Activated T-cell treated with anti-CD3 and anti-CD28 coated beads, Interleukin-2, amount 50 U/mL, for 1 hour (primary cell): ENCODE data around the gene RBMS2.
"Not testable (repeated sequence)": the region's sequence is repeated elsewhere in the genome, so short reads cannot be mapped to it uniquely, and the experiment has no call there.

Experiments used
- DNase-seq: peaks from one replicate; pipeline ENCODE4 v3.0.0-alpha.2; 2020

Gene RBMS2

DNA sequence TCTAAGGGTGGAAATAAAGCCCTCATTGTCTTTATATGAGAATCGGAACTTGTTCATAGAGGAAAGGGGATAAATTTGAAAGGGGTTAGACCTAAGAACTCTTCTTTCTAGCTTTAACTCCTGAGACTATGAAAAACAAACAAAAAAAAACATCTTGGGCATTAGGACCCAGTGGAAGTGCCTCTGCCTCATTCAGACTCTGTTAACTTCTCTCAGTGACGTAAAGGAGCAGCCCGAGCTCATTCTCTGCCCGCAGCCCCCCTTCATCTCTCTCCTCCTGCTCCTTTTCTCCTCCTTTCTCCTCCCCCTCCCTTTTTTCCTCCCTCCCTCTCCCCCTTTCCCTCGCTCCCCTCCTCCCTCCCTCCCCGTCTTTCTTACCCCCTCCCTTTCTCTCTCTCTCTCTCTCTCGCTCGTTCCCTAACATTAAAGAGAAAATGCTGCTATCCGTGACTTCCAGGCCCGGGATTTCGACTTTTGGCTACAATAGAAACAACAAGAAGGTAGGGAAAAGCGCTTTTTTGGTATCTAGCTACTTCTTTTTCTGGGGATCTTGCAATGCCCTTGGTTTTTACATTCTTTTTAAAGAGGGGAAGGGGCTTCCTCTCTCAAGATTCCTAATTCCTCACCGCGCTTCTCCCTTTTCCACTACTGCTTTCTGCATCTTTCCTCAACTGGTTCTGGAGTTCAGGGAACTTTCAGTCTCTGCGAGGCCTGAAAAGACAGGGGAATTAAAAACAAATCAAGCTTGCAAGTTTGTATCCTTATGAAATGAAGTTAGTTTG is at the start of gene RBMS2:
Gene RBMS2 (plus strand): TSS at position 231 of the 782 bp plus-strand sequence. CDS start 204 bp downstream, at position 435.
- peak; percentile 46 for DNase-seq

DNA sequence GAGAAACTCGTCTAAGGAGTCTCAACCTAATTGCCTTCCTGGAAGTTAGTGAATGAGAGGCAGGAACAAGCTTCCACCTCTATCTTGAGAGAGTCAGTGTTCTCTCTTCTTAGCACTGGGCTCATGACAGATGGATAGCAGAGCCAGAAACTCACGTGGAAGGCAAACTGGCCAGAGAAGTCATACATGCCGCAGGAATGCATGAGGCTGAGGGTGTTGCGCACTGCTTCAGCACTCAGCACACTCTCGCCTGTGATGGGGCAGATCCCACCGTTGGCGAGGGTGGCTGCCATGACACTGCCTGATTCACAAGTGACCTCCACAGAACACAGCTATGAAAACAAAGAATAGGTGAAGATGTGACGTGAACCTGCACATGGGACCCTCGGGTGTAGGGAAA is 47.2 kb upstream of the RBMS2 start:
- no peak for DNase-seq

GRCh38 chr12:56476143-56476542 is 45.5 kb upstream of the RBMS2 start:
- DNase-seq: no peak

GRCh38 chr12:56476972-56477432 is 44.6 kb upstream of the RBMS2 start:
- DNase-seq: no peak

DNA sequence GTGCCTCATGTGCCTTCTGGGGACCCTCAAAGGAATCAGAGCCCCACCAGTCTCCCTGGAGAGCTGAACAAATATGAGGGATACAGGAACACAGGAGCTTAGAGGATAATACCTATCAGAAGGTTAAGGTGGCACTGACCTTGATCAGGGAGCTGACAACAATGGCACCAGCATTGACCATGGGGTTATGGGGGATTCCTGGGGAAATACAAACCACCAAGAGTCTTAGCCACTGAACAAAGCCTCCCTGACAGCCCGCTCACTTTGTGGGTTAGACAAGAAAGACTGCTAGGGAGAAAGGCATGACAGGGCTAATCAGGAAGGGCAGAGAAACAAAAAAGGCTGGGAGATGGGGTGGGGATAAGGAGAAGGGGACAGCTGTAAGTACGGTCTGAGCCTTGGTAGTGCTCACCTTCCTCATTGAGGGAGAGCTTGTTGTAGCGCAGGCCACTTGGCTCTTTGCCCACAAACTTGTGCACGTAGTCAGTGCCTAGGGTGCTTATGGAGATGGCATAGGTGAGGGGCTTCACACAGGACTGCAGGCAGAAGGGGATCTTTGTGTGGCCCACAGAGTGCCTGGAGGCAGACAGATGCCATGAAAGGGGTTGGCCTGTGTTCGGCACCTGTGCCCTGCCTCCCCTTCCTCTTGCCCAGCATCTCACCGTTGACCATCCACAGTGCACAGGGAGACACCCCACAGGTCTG is 43.9 kb upstream of the RBMS2 start:
- no peak for DNase-seq

DNA sequence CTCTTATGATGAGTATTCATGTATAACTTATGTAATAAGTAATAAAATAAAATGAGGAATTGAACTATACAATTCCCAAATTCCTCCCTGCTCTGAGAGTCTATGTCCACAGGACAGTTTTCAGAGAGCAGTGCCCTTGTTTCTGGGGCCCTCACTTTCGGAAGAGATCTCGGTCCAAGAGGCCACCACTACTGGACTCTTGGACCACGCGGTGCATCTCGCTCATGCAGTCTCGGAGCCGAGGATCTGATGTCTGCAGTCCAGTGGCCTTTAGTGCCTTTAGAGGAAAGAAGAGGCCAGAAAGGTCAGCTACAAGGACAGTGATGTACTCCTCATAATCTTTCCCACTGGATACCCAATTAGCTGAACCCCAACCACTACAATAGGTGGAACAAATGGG is 42.0 kb upstream of the RBMS2 start:
- no peak for DNase-seq

- DNase-seq: no peak
Observed at GRCh38 chr12:56484566-56484965, 37.1 kb upstream of the RBMS2 start.

DNA sequence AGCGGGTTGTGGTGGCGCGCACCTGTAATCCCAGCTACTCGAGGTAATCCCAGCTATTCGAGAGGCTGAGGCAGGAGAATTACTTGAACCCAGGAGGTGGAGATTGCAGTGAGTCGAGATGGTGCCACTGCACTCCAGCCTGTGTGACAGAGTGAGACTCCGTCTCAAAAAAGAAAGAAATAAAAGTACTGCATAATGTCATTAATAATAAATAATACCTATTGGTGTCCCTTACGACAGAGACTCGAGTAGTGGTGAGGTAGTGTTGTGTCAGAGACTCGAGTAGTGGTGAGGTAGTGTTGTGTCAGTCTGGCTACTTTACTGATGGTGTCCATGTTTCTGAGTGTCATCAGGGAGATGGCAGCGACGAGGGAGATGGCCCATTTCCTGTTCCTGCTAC is 34.9 kb upstream of the RBMS2 start:
- DNase-seq: no peak

DNA sequence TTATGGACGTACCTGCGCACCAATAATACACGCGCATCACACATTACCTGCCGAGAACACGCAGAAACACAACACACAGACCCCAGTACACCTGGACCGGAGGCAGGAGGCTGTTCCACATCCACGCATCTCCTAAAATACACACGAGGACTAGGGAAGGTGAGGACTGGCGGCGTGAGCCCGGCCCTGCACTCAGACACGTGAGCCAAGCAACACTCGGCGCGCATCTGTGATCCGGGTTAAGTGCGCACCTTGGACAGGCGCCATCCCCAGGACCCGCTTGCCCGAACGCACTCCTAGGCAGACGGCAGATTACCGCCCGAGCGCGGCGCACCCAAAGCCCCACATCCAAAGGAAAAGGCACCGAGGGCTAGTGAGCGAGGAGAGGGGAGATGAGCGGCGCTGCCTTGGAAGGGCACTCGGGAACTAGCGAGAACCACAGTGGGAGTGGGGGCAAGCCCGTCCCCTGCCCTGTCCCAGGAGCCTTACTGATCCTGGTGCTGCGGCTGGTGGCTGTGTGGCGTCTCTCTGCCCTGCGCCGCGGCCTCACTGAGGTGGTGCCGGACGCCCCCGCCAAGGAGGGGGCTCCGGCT is 34.1 kb upstream of the RBMS2 start:
- no peak for DNase-seq

- DNase-seq: peak; percentile 76
Observed at GRCh38 chr12:56488041-56488955, 33.3 kb upstream of the RBMS2 start, which contains the start of gene GLS2. GLS2 (minus strand) TSS chr12:56488161; CDS start chr12:56488118, 43 bp downstream.

DNA sequence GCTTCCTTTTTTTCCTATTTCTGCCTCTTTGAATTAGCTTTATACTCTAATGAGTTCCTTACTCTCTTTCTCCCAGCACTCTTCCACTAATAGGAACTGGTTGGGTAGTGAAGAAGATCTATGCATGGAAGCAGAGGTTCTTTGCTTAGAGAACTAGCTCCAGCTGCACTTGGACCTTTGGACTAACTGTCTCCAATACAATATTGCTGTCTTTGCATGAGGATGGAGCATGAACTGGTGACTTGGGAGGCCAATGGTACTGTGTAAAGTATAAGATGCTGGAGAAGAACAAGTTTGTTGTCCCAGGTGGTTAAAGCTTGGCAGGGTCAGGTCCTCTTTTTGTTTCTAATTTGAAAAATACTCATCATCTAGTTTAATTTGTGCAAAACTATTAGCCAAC is 31.3 kb upstream of the RBMS2 start:
- DNase-seq: no peak

- not testable (repeated sequence) for DNase-seq
Observed at GRCh38 chr12:56493409-56494105, 28.1 kb upstream of the RBMS2 start.

GRCh38 chr12:56494106-56494415 is 27.6 kb upstream of the RBMS2 start:
- DNase-seq: not testable (repeated sequence)

DNA sequence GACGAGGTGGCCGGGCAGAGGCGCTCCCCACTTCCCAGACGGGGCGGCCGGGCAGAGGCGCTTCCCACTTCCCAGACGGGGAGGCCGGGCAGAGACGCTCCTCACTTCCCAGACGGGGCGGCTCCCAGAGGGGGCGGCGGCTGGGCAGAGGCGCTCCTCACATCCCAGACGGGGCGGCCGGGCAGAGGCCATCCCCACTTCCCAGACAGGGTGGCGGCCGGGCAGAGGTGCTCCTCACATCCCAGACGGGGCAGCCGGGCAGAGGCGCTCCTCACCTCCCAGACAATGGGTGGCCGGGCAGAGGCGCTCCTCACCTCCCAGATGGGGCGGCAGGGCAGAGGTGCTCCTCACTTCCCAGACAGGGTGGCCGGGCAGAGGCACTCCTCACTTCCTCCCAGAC is 27.1 kb upstream of the RBMS2 start:
- DNase-seq: not testable (repeated sequence)

- DNase-seq: peak; percentile 73
Observed at GRCh38 chr12:56496704-56497103, 24.9 kb upstream of the RBMS2 start.

DNA sequence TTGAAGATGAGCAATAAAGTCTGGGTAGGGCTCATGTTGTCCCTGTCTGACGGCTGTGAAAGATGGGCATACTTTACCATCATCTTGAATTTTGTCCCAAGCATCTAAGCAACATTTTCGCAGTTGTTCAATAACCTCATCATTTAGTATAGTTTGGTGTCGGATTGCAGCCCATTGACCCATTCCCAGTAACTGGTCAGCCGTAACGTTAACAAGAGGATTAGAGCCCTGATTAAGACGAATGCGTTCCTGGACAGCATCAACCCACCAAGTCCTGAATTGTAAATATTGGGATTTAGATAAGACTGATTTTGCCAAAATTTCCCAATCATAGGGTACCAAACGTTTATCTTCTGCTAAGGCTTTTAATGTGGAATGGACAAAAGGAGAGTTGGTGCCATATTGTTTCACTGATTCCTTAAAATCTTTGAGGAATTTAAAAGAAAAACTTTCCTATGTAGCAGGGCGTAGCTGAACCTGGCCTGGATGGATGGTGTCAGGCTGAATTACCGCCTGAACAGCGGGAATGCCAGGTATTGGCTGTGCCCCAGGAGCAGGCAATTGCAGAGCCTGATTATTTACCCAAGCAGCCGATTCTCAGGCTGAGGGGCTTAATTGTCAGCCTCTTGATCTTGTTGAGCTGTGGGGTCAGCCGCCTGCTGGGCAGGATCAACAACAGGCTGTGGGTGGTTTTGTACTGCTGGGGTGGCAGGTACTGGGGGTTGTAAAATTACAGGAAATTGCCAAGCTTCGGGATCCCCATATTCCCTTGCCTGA is 23.3 kb upstream of the RBMS2 start:
- DNase-seq: not testable (repeated sequence)

DNA sequence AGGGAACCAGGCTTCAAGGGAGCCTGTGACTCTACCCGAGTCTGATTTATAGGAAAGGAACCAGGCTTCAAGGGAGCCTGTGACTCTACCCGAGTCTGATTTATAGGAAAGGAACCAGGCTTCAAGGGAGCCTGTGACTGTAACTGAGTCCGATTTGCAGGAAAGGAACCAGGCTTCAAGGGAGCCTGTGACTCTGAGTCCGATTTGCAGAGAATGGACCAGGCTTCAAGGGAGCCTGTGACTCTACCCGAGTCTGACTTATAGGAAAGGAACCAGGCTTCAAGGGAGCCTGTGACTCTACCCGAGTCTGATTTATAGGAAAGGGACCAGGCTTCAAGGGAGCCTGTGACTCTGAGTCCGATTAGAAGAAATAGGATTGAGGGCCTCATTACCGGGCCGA is 22.2 kb upstream of the RBMS2 start:
- DNase-seq: not testable (repeated sequence)

GRCh38 chr12:56499879-56500278 is 21.7 kb upstream of the RBMS2 start:
- not testable (repeated sequence) for DNase-seq

DNA sequence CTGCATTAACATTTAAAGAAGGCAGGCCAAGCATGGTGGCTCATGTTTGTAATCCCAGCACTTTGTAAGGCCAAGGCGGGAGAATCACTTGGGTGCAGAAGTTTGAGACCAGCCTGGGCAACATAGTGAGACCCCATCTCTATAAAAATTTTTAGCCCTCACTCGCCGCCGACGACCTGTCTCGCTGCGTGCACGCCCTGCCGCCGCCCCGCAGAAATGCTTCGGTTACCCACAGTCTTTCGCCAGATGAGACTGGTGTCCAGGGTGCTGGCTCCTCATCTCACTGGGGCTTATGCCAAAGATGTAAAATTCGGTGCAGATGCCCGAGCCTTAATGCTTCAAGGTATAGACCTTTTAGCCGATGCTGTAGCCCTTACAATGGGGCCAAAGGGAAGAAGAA is 10.8 kb upstream of the RBMS2 start:
- DNase-seq: no peak

GRCh38 chr12:56514014-56514318 is 7.7 kb upstream of the RBMS2 start:
- not testable (repeated sequence) for DNase-seq

- no peak for DNase-seq
Observed at GRCh38 chr12:56517854-56518253, 3.8 kb upstream of the RBMS2 start.

GRCh38 chr12:56518570-56518969 is 3.0 kb upstream of the RBMS2 start:
- DNase-seq: no peak
